ENCODE measurements around the gene DPT.

Gene DPT

GRCh38 chr1:168734946-168735345 lies 5.9 kb upstream of the DPT start:
- no peak for FAIRE-seq

DNA sequence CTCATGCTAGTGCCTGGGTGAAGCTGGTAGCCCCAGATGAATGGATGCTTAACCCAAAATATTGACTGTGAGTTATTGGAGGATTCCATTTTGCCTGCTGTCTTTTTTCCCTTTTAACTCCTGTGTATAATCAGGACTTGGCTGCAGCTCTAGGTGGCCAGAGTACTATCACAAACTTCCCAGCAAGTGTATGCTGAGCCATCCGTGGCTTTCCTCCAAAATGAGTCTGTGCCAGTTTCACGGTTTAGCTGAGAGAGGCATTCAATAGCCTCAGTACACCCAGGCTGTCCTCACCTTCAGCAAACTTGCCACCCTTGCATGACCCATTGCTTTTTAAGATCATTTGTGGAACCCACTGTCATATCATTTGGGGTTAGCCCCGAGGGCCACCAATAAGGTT lies 5.3 kb upstream of the DPT start:
- FAIRE-seq, result no peak

GRCh38 chr1:168733241-168733640 lies 4.2 kb upstream of the DPT start:
- FAIRE-seq, result no peak

DNA sequence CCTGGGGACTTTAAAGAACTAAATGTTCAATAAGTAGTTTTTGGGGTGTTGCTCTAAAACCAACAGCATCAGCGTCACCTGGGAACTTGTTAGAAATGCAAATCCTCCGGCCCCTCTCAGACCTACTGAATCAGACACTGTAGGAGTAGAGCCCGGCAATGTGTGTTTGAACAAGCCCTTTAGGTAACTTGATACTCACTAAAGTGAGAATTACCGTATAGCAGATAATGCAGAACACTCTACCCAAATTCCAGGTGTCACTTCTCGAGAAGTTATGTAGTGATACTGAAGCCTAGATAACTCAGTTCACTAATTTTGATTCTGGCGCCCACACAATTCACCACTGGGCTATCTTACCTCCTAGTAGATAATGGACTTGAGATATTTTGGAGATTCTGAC lies 3.7 kb upstream of the DPT start:
- FAIRE-seq, result no peak

DNA sequence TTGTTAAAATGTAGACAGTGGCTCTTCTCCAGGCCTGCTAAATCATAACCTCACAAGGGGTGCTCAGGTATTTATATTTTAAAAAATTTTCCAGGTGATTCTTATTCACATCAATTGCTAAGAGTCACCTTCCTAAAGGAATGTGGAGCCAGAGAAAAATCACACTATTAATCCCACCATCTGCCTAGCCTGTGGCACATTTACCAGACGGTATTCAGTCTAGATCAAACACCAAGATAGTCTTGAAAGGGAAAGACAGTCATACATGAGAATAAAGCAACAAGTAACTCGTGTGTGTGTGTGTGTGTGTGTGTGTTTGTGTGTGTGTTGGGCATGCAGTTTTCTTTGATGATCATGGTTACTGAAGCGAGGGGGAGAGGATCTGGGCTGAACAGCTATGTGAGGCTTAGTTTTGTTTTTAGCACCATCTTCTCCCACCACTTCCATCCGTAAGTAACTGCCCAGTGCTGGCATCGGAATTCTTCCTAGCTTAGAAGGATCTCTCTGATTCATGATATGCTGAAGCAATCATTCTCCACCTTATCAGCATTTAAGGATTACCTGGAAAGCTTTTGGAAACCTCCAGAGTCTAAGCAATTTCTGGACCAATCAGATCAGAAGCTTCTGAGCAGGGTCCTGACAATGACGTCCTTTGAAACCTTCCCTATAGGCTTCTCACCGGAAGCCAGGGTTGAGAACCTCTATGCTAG lies 2.4 kb upstream of the DPT start:
- FAIRE-seq, result no peak

DNA sequence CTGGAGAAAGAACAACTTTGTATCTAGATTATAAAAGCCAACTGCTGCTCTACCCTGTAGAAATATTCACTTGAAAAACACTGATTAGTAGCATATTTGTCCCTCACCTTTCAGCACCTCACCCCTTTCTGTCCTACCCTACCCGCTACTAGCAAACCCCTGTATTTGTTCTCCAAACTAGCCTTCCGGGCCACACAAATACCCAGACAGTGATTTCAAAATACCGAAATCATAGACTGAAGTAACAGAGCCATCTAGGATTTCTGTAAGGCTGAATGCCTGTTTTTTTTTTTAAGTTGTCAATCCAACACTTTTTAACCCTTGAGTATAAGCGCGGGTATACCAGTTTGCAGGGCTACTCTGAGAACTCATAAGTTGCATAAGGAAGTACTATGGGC lies 398 bp upstream of the DPT start:
- FAIRE-seq, result no peak

DNA sequence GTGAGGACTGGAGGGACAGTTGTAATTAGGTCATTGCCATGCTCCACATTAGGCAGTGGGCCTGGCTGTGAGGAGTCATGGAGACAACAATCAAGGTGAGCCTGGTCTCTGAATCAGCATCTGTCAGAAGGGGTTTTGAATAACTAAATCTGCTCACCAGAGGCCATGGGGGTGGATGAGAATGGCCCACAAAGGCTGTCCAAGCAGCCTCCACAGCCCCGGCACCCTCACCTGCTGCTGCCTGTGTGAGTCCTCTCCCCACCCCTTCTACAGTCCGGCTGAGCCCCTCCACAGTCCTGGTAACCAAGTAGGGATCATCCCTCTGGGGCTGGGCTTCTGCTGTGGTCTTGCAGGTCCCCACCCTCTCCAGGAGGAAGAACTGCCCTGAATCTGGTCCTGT lies 2.3 kb downstream of the DPT start:
- FAIRE-seq, result no peak

GRCh38 chr1:168726281-168726680 lies 2.7 kb downstream of the DPT start:
- no peak for FAIRE-seq

DNA sequence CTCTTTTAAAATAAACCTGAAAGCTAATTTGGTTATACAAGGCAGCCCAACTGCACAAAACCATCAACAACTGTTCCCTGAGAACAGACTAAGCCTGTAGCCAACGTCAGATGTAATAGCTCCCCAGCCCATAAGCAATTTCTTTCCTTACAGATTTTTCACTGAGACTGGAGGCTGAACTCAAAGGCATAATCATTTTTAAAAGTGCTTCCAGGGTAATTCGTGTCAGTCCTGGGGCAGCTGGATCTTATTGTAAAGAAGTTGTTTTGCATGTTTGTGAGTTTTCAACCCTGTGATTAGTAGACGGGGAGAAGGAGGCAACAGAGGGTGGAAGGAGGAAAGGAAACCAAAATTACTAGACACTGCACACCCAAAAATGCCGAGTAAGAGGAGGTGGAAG lies 3.2 kb downstream of the DPT start:
- no peak for FAIRE-seq

- FAIRE-seq, result no peak
Measured at GRCh38 chr1:168725060-168725459, 3.9 kb downstream of the DPT start.

DNA sequence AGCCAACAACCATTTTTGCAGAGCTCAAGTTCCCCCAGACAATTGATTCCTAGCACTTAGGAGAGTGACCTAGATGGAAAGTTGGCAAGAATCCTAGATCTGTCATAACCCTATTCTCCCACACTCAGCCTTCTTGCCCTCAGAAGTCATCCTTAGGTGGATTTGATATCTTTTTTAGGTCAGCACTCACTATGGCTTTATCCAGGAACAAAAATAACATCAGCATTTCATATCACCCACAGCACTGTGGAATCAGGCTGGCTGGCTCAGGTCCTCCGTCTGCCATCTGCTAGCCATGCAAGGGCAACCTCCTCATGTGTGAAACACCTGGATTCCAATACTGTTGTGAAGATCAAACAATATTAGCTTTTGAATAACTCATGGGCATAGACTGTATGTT lies 6.0 kb downstream of the DPT start:
- FAIRE-seq, result no peak

GRCh38 chr1:168720839-168721238 lies 8.2 kb downstream of the DPT start:
- no peak for FAIRE-seq

- FAIRE-seq, result no peak
Measured at GRCh38 chr1:168719306-168720111, 9.5 kb downstream of the DPT start.

- FAIRE-seq, result no peak
Measured at GRCh38 chr1:168717906-168718891, 10.8 kb downstream of the DPT start.

DNA sequence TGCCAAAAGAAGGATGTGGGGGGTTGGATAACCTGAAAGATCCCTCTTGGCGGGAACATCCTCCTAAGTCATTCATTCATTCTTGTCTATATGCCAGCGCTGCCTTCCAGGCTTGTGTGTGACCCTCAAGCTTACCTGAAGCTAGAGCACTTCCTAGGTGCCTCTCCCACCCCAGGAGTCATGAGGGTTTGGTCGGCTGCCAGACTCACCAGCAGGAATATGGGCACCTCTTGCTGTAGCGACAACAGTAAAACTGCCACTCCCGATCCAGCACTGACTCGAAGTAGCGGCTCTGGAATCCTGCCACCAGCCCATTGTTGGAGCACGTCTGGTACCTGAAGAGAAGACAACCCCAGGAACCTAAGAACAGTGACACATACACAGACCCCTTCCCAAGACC lies 15.0 kb downstream of the DPT start:
- FAIRE-seq, result no peak

GRCh38 chr1:168709405-168710363 lies 19.3 kb downstream of the DPT start:
- FAIRE-seq, result no peak

DNA sequence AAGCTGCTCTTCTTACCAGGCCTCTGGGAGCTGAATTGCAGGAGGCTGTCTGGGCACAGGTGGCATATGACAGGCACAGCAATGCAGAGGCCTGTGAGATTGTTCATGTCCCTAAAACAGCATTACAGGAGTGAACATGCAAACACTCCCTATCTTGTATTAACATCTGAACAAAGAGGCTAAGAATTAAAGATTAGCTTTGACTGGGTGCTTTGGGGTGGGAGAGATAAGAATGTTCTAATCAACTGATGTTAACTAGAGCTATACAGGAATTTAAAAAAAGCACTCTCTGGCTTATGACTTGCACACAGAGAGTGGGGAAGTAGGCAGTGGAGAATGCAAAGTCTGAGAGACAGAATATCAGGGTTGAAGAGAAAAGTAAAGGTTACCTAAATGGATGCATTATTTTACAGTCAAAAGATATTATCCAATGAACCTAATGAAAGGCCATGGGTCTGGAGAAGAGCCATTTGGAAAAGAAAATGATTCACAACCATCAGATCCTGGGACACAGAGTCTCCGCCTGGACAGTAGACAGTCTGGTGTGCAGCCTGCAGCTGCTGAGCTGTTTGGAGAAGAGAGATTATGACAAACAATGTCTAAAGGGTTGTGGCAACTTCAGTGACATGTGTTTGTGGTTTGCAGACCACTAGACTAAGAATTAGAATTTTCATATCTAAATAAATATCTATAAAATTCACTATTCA lies 20.2 kb downstream of the DPT start:
- FAIRE-seq, result no peak

GRCh38 chr1:168706391-168706992 lies 22.5 kb downstream of the DPT start:
- FAIRE-seq, result no peak

DNA sequence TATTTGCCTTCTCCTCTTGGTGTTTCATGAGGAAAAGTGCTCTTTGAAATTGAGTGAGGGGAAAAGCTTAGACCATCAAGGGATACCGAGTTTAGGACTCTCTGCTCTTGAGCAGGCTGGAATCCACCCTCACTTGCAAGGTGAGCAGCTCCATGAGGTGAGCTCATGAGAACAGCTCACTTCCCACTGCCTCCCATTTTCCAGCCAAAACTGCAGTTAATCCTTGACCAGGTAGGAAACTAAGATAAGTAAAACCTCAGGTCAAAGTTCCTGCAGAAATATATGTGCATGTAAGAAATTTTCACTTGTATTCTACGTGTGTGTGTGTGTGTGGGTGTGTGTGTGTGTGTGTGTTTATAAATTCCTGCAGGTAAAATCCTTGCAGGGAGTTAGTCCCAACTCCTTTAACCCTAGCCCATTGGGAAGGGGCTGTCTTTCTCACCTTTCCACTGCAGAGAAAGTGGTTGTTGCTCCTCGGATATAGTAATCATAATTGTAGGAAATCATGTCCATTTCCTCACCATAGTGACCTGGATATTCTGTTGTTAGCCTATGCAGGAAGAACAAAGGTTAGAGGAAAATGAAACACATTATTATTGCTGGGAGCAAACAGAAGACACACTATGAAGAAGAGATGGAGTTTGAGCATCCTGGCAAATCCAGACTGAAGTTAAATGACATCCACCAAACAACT lies 28.3 kb downstream of the DPT start:
- FAIRE-seq, result no peak

GRCh38 chr1:168698453-168698852 lies 30.6 kb downstream of the DPT start:
- no peak for FAIRE-seq

Data from TTC549 (cell line).